Activated CD4-positive, alpha-beta memory T cell treated with anti-CD3 and anti-CD28 coated beads for 36 hours (primary cell): ENCODE results near the gene PCDH9. TPM values are rescaled to one million over a fixed set of nuclear protein-coding genes. Genes with fewer than 3 reads are reported as not detected.

Experiments
- CTCF ChIA-PET: fragments of 350-600 bp; sonication (Branson Sonifier 250); formaldehyde crosslinking; loops from one replicate; lab custom pipeline; 2021; ENCODE audit warnings: antibody characterized with exemption, inconsistent platforms; lab: Charles Lee
- POLR2A ChIA-PET: fragments of 350-600 bp; sonication (Branson Sonifier 250); formaldehyde crosslinking; loops from one replicate; lab custom pipeline; 2021; ENCODE audit warnings: antibody characterized with exemption; lab: Charles Lee
- DNase-seq: peaks from one replicate; pipeline ENCODE4 v3.0.0-alpha.2; 2020
- H3K27ac Mint-ChIP-seq: one replicate; pipeline ENCODE4 v1.8.0; 2021; ENCODE audit warnings: mixed read lengths
- H3K27me3 Mint-ChIP-seq: one replicate; pipeline ENCODE4 v1.8.0; 2021; ENCODE audit warnings: mixed read lengths
- H3K36me3 Mint-ChIP-seq: one replicate; pipeline ENCODE4 v1.8.0; 2021; ENCODE audit warnings: mixed read lengths
- H3K4me1 Mint-ChIP-seq: one replicate; pipeline ENCODE4 v1.8.0; 2021; ENCODE audit warnings: low read depth, mixed read lengths
- H3K4me3 Mint-ChIP-seq: one replicate; pipeline ENCODE4 v1.8.0; 2021; ENCODE audit warnings: mild to moderate bottlenecking, mixed read lengths
- H3K9me3 Mint-ChIP-seq: one replicate; pipeline ENCODE4 v1.8.0; 2021; ENCODE audit warnings: mixed read lengths
- intact Hi-C: fragments of 100-400 bp; cut with micrococcal nuclease; formaldehyde crosslinking; loops from one replicate; pipeline ENCODE4 v1.15.1; 2023
- total RNA-seq, 2 experiments: library from RNA; stranded (reverse); gene quantifications; one replicate each; pipeline ENCODE4 v1.2.3, GENCODE V29; 2021

PCDH9 gene
- total RNA-seq, 2 experiments from 2014 or later = under 0.01 to 0.02 TPM

DNA sequence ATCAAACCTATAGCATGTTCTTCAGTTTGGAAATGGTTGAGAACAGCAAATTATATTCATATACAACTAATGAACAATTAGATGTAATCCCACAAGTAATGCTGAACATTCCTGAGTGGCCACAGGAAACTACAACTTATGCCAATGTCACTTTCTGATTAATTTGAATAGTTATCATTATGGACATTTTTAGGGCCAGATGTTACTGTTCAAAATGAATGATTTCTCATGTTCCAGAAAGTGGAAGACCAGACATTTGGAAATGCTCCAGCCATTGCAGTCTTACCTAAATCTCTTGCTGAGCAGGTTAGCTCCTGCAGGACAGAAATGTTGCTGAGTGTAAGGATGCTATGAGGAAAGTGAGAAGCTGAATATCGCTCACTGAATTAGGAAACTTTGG lies 819.8 kb downstream of the PCDH9 start:
- DNase-seq = no peak
- no peak overlapping the region for H3K4me3 Mint-ChIP-seq
- intact Hi-C loops = no loop called here
- ChIA-PET POLR2A (no interaction called here), CTCF (no interaction called here)
- no peaks in the 10 kb centered on the region for H3K4me1 Mint-ChIP-seq
- no peaks in the 10 kb centered on the region for H3K27me3 Mint-ChIP-seq
- no peaks in the 10 kb centered on the region for H3K9me3 Mint-ChIP-seq
- no peaks in the 10 kb centered on the region for H3K36me3 Mint-ChIP-seq
- H3K27ac Mint-ChIP-seq = no peak overlapping the region

DNA sequence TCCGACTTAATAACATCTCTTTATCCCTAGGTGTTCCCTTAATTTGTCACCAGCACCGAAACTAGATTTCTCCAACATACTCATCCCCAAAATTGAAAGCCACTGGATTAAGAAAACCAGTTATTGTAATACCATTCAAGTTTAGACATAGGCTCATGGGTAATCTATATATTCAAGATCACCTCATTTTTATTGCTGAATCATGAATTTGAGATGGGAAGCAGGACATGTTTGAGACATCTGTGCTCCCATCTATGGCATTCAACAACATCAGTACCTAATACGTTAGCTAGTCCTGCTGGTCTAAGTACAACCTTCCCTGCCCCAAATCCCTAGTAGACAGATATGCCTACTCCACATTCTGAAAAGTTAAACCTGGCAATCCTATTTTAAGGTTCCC lies 820.6 kb downstream of the PCDH9 start:
- Mint-ChIP-seq H3K27ac (no peak overlapping the region), H3K4me3 (no peak overlapping the region), H3K4me1 (no peaks in the 10 kb centered on the region), H3K9me3 (no peaks in the 10 kb centered on the region), H3K36me3 (no peaks in the 10 kb centered on the region), H3K27me3 (no peaks in the 10 kb centered on the region)
- CTCF ChIA-PET = no interaction called here
- no peak for DNase-seq
- intact Hi-C loops = no loop called here
- POLR2A ChIA-PET = interaction anchor here (0.6 kb wide), 1 partner anchor 110 kb away, joined by 5 read pairs; no protein-coding TSS in a partner anchor

DNA sequence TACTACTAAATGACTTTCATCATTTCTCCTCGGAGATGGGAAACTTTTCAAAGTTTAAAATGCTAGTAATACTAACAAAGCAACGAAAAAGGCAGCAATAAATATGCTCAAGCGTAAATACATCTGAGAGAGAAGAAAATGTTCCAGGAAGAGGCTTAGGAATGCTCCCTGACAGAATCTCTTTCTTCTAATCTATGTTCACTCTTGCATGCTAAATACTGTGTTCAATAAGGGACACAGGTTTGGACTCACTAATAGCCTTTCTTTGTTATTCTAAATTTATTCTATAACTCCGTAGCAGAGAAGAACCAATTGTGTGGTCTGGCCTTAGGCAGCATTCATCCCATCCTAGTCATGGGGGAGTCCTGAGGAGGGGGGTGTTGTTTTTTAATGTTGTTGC lies 823.0 kb downstream of the PCDH9 start:
- intact Hi-C loops = no loop called here
- Mint-ChIP-seq H3K4me1 (no peaks in the 10 kb centered on the region), H3K36me3 (no peaks in the 10 kb centered on the region), H3K9me3 (no peaks in the 10 kb centered on the region), H3K4me3 (no peak overlapping the region), H3K27ac (no peak overlapping the region), H3K27me3 (no peaks in the 10 kb centered on the region)
- no peak for DNase-seq
- ChIA-PET CTCF (no interaction called here), POLR2A (no interaction called here)

DNA sequence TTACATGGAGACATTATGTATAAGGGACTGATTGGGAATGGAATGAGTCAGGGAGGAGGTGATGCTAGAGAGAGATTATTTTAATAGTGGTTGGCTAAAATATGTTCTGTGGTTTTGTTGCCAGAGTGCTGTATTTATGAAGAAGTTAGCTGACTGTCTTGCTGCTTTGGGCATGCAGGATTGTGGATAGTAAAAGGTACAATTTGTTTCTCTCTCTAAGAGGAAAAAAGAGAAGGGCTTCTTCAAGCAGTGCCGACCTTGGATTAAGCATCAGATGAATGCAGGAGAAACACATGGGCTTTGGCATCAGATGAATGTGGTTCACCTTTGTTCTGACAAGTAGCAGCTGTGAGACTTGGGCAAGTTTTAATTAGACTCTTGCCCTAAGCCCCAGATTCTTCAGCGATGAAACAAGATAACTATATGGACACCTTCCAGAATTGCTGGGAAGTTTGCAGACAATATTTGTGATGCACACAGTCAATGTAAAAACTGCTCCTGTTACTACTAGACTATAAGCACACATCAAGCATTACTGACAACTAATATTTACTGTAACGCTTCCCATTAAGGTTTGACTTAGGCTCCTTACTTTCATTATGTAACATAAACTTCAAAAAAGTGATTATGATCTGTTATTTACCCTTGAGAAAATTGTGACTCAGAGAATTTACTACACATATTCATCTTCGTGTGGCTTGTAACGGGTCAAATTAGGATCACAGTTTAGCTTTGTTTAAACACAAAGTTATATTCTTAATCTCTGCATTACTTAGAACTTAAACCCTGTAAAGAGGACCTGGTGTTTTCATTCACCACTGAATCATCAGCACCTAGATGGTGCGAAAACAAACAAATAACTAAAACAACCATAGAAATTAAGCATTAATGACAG lies 824.0 kb downstream of the PCDH9 start:
- no peak for DNase-seq
- H3K4me1 Mint-ChIP-seq = no peaks in the 10 kb centered on the region
- H3K27me3 Mint-ChIP-seq = no peaks in the 10 kb centered on the region
- H3K36me3 Mint-ChIP-seq = no peaks in the 10 kb centered on the region
- intact Hi-C loops = no loop called here
- ChIA-PET CTCF (no interaction called here), POLR2A (no interaction called here)
- no peak overlapping the region for H3K4me3 Mint-ChIP-seq
- no peaks in the 10 kb centered on the region for H3K9me3 Mint-ChIP-seq
- H3K27ac Mint-ChIP-seq = no peak overlapping the region

DNA sequence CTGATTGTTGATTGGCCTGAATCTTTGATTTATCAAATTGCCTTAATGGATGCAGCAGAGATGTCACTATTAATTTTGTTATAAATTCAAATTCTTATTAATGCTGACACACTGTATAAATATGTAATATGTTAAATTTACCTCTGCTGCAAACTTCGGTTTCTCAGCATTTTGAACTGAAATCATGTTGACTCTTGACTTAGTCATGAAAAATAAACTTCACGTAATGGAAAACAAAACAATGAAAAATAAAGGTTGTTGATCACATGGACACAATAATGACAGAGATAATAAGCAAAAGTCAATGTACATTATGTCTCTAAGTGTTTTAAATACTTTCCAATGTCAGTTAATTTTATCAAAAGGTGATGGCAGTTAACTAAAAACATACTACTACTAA lies 827.6 kb downstream of the PCDH9 start:
- Mint-ChIP-seq H3K27me3 (no peaks in the 10 kb centered on the region), H3K27ac (no peak overlapping the region), H3K36me3 (no peaks in the 10 kb centered on the region), H3K4me1 (no peaks in the 10 kb centered on the region), H3K4me3 (no peak overlapping the region), H3K9me3 (peaks cover 3% of the 10 kb centered on the region)
- intact Hi-C loops = no loop called here
- DNase-seq = no peak
- ChIA-PET CTCF (no interaction called here), POLR2A (no interaction called here)

DNA sequence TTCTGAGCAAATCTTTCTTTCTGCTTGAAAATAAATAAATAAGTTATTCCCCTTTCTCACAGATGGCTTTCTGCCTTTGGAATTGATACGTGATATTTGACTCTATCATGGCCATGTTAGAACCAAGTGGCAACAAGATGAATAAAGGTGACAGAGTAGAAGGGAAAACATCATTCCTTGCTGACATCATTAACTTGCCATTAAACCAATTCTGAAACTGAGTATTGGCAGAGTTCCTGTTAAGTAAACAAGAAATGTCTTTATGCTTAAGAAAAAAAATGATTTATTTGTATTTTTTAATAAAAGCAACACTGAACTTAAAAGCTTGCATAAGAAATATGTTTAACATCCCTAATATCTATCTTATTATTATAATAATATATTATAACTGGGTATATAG lies 828.1 kb downstream of the PCDH9 start:
- no peak for DNase-seq
- Mint-ChIP-seq H3K27ac (no peak overlapping the region), H3K4me3 (no peak overlapping the region), H3K4me1 (no peaks in the 10 kb centered on the region), H3K9me3 (peaks cover 3% of the 10 kb centered on the region), H3K36me3 (no peaks in the 10 kb centered on the region), H3K27me3 (no peaks in the 10 kb centered on the region)
- ChIA-PET POLR2A (no interaction called here), CTCF (no interaction called here)
- intact Hi-C loops = no loop called here

DNA sequence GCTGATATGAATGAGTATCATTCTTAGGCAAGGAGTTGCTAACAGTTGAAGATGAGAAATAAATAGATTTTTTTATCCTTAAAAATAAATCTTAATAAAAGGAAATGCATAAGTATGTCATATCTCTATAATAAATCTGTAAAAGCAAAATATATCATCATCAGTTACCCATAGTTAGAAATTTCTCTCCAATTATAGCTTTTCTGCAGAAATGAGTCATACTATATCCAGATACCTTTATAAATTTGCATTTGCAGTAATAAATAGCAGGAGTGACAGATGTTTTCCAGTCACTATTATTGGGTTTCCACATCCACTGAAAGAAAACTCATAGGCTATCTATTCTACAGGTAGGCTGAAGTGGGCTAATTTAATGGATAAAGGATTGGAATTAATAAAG lies 829.8 kb downstream of the PCDH9 start:
- intact Hi-C loops = no loop called here
- no peaks in the 10 kb centered on the region for H3K27me3 Mint-ChIP-seq
- ChIA-PET CTCF (no interaction called here), POLR2A (no interaction called here)
- H3K4me3 Mint-ChIP-seq = no peak overlapping the region
- H3K4me1 Mint-ChIP-seq = no peaks in the 10 kb centered on the region
- H3K36me3 Mint-ChIP-seq = no peaks in the 10 kb centered on the region
- H3K27ac Mint-ChIP-seq = no peak overlapping the region
- H3K9me3 Mint-ChIP-seq = peaks cover 3% of the 10 kb centered on the region
- DNase-seq = no peak

DNA sequence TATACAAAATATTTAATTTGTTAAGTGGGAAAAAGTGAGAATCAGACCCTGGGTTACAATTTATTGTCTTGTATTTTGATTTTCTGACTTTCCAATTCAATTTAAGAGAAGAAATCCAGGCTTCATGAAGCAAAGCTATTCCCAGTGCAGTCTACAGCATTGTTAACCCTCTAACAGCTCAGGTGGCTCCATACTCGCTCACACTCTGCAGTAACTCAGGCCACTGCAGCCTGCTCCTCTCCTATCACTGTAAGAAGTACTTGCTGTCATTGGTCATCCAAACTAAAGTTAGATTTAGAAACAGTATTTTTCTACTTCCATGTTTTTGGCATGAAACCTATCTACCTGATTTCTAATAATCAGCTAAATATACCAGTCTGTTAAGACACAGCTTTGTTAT lies 830.3 kb downstream of the PCDH9 start:
- no peaks in the 10 kb centered on the region for H3K36me3 Mint-ChIP-seq
- POLR2A ChIA-PET = no interaction called here
- no peak overlapping the region for H3K4me3 Mint-ChIP-seq

DNA sequence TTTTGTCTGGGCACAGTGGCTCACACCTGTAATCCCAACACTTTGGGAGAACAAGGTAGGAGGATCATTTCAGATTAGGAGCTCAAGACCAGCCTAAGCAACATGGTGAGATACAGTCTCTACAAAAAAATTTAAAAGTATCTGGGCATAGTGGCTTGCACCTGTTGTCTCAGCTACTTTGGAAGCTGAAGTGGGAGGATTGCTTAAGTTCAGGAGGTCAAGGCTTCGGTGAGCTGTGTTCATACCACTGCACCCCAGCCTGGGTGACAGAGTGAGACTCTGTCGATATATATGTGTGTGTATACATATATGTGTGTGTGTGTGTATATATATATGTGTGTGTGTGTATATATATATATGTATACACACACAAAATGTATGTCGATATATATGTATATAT lies 833.0 kb downstream of the PCDH9 start:
- POLR2A ChIA-PET = no interaction called here
- Mint-ChIP-seq H3K36me3 (no peaks in the 10 kb centered on the region), H3K4me1 (no peaks in the 10 kb centered on the region), H3K27me3 (no peaks in the 10 kb centered on the region), H3K27ac (no peak overlapping the region), H3K4me3 (no peak overlapping the region), H3K9me3 (peaks cover 3% of the 10 kb centered on the region)
- CTCF ChIA-PET = no interaction called here
- intact Hi-C loops = no loop called here
- no peak for DNase-seq

More for the DNA sequence above, 830.3 kb downstream of the PCDH9 start:
- intact Hi-C loops = no loop called here
- CTCF ChIA-PET = no interaction called here
- H3K27me3 Mint-ChIP-seq = no peaks in the 10 kb centered on the region
- DNase-seq = no peak
- no peak overlapping the region for H3K27ac Mint-ChIP-seq
- H3K9me3 Mint-ChIP-seq = peaks cover 3% of the 10 kb centered on the region
- H3K4me1 Mint-ChIP-seq = no peaks in the 10 kb centered on the region

DNA sequence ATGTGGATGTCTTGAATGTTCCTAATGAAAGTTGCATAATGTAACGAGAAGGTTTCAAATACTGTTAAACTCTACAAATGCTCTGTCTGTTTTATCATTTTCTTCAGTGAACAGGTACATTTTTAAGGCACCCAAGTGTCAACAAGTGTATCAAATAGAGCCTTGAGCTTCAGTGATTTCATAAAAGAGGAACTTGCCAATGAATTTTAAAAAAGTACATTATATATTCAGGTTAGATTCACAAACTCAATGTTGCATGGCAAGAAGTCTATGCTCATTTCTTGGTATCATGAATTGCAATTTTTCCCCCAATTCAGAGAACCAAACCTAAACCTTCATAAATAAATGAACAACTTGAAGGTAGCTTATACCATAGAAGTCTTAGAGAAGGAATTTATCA lies 838.8 kb downstream of the PCDH9 start:
- Mint-ChIP-seq H3K9me3 (peaks cover 6% of the 10 kb centered on the region), H3K27me3 (no peaks in the 10 kb centered on the region), H3K27ac (no peak overlapping the region), H3K4me3 (no peak overlapping the region), H3K4me1 (no peaks in the 10 kb centered on the region), H3K36me3 (no peaks in the 10 kb centered on the region)
- intact Hi-C loops = no loop called here
- no peak for DNase-seq
- ChIA-PET POLR2A (no interaction called here), CTCF (no interaction called here)

DNA sequence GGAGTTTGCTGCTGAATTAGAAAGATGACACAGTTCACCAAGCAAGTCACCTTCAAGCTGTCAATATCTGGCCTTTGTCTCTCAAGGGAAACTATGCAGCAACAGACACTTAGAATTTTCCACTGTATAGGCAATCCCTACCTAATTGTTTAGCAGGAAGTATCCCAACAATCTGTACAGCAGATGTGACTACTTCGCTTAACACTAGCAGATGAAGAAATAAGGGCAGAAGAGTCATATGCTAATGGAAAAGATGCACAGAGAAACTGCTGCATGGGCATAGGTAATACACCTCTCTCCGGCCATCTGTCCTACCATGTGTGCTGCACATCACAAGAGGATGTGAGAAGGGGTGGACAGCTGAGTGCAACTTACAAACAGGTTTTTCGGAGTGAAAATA lies 851.2 kb downstream of the PCDH9 start:
- H3K4me1 Mint-ChIP-seq = no peaks in the 10 kb centered on the region
- POLR2A ChIA-PET = no interaction called here

DNA sequence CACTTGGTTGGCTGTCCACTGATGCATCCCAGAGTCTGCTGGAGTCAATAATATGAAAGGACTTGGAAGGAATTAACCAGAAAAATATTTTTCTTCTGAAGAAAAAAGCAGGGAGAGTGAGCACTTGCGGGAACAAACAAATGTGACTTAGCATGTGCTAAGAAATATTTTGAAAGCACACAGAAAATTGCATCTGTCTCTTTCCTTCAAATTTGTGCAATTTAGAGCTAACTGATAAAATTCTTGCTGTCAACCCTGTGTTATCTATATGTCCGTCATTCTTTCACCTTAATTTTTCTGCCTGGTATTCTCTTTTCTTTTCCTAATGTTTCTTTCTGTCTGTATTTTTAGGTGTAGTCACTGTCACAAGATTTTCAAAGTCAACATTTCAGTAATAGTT lies 852.6 kb downstream of the PCDH9 start:
- Mint-ChIP-seq H3K27me3 (no peaks in the 10 kb centered on the region), H3K36me3 (no peaks in the 10 kb centered on the region), H3K4me1 (no peaks in the 10 kb centered on the region), H3K4me3 (no peak overlapping the region), H3K9me3 (peaks cover 2% of the 10 kb centered on the region), H3K27ac (no peak overlapping the region)
- no peak for DNase-seq
- intact Hi-C loops = no loop called here
- CTCF ChIA-PET = no interaction called here
- POLR2A ChIA-PET = no interaction called here

More for the DNA sequence above, 851.2 kb downstream of the PCDH9 start:
- no peak for DNase-seq
- intact Hi-C loops = no loop called here
- H3K27ac Mint-ChIP-seq = no peak overlapping the region
- no peaks in the 10 kb centered on the region for H3K27me3 Mint-ChIP-seq
- no peak overlapping the region for H3K4me3 Mint-ChIP-seq
- CTCF ChIA-PET = no interaction called here
- H3K9me3 Mint-ChIP-seq = peaks cover 2% of the 10 kb centered on the region
- no peaks in the 10 kb centered on the region for H3K36me3 Mint-ChIP-seq

DNA sequence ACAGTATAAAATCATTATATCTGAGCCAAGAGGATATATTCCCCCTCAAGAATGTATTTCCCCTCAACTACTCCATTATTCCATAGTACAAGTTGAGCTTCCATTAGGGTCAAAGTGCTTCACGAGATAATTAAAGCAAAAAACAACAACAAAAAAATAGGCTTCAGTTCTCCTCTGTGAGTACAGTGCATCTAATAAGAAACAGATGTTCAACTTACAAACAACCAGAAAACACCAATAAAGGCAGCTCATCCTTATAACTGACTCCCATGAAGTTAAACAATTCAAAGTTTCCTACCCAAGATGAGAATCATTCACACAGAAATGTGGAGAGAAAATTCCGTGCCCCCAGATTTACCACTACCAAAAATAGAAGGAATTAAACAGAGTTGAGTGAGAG lies 854.4 kb downstream of the PCDH9 start:
- ChIA-PET CTCF (no interaction called here), POLR2A (no interaction called here)
- no peak for DNase-seq
- Mint-ChIP-seq H3K4me3 (no peak overlapping the region), H3K9me3 (peaks cover 2% of the 10 kb centered on the region), H3K4me1 (no peaks in the 10 kb centered on the region), H3K36me3 (no peaks in the 10 kb centered on the region), H3K27me3 (no peaks in the 10 kb centered on the region), H3K27ac (no peak overlapping the region)
- intact Hi-C loops = no loop called here
